SK-N-SH treated with all-trans-retinoic acid at 6 μM for 48 hours (cell line): Measurements from ENCODE around the gene TRABD2B.

Experiments
- ATAC-seq: fragments of 200-7000 bp; cut with Tn5 transposase; 3 replicates; pipeline ENCODE4 v1.9.1; 2020; ENCODE audit warnings: mild to moderate bottlenecking, moderate library complexity
- ARNTL ChIP-seq: fragments of 450-650 bp; formaldehyde crosslinking; IDR thresholded peaks from 2 replicates; pipeline ENCODE4 v1.5.0; 2020; ENCODE audit warnings: low read depth, mild to moderate bottlenecking, moderate library complexity, borderline replicate concordance
- CREB5 ChIP-seq: fragments of 250-450 bp; sonication (Bioruptor Pico); IDR thresholded peaks from 2 replicates; pipeline ENCODE4 v1.5.1; 2020; ENCODE audit warnings: low read depth, mild to moderate bottlenecking, moderate library complexity
- CSDC2 ChIP-seq: fragments of 250-450 bp; sonication (Bioruptor Pico); IDR thresholded peaks from 2 replicates; pipeline ENCODE4 v1.5.0; 2020; ENCODE audit warnings: mild to moderate bottlenecking, moderate library complexity
- CSRNP3 ChIP-seq: fragments of 250-450 bp; sonication (Bioruptor Pico); IDR thresholded peaks from 2 replicates; pipeline ENCODE4 v1.5.1; 2021; ENCODE audit warnings: mild to moderate bottlenecking, moderate library complexity
- ESRRG ChIP-seq: fragments of 250-450 bp; sonication (Bioruptor Pico); IDR thresholded peaks from 2 replicates; pipeline ENCODE4 v1.6.1; 2021; ENCODE audit warnings: mild to moderate bottlenecking
- GLIS3 ChIP-seq: fragments of 250-450 bp; sonication (Bioruptor Pico); IDR thresholded peaks from 2 replicates; pipeline ENCODE4 v1.5.0; 2020; ENCODE audit warnings: mild to moderate bottlenecking, moderate library complexity
- ISL1 ChIP-seq: fragments of 250-450 bp; sonication (Bioruptor Pico); IDR thresholded peaks from 2 replicates; pipeline ENCODE4 v2.1.2; 2022; ENCODE audit warnings: mild to moderate bottlenecking, moderate library complexity
- OSR1 ChIP-seq: fragments of 250-450 bp; sonication (Bioruptor Pico); IDR thresholded peaks from 2 replicates; pipeline ENCODE4 v1.8.0; 2022; ENCODE audit warnings: moderate library complexity, mild to moderate bottlenecking, inconsistent platforms
- PATZ1 ChIP-seq: fragments of 250-450 bp; sonication (Bioruptor Pico); IDR thresholded peaks from 2 replicates; pipeline ENCODE4 v1.8.0; 2020; ENCODE audit warnings: mild to moderate bottlenecking, moderate library complexity, borderline replicate concordance
- POU6F1 ChIP-seq: fragments of 250-450 bp; sonication (Bioruptor Pico); IDR thresholded peaks from 2 replicates; pipeline ENCODE4 v1.8.0; 2021; ENCODE audit warnings: low read depth, mild to moderate bottlenecking, moderate library complexity, borderline replicate concordance
- PPARA ChIP-seq: fragments of 250-450 bp; sonication (Bioruptor Pico); IDR thresholded peaks from 2 replicates; pipeline ENCODE4 v1.5.0; 2020; ENCODE audit warnings: mild to moderate bottlenecking, borderline replicate concordance
- RARB ChIP-seq: fragments of 250-450 bp; sonication (Bioruptor Pico); IDR thresholded peaks from 2 replicates; pipeline ENCODE4 v1.8.0; 2021; ENCODE audit warnings: mild to moderate bottlenecking, moderate library complexity
- SNAI2 ChIP-seq: fragments of 250-450 bp; sonication (Bioruptor Pico); IDR thresholded peaks from 2 replicates; pipeline ENCODE4 v1.5.0; 2020; ENCODE audit warnings: mild to moderate bottlenecking, moderate library complexity
- TCF4 ChIP-seq: fragments of 250-450 bp; sonication (Bioruptor Pico); IDR thresholded peaks from 2 replicates; pipeline ENCODE4 v1.8.0; 2021; ENCODE audit warnings: mild to moderate bottlenecking, moderate library complexity, borderline replicate concordance
- TOX ChIP-seq: fragments of 250-450 bp; sonication (Bioruptor Pico); IDR thresholded peaks from 2 replicates; pipeline ENCODE4 v1.8.0; 2021; ENCODE audit warnings: mild to moderate bottlenecking, moderate library complexity, borderline replicate concordance
- TSHZ2 ChIP-seq: fragments of 250-450 bp; sonication (Bioruptor Pico); IDR thresholded peaks from 2 replicates; pipeline ENCODE4 v1.5.0; 2020; ENCODE audit warnings: mild to moderate bottlenecking, moderate library complexity
- ZC3H10 ChIP-seq: fragments of 250-450 bp; sonication (Bioruptor Pico); IDR thresholded peaks from 2 replicates; pipeline ENCODE4 v1.5.1; 2021; ENCODE audit warnings: mild to moderate bottlenecking, moderate library complexity
- ZFP3 ChIP-seq: fragments of 250-450 bp; sonication (Bioruptor Pico); IDR thresholded peaks from 2 replicates; pipeline ENCODE4 v1.5.0; 2020; ENCODE audit warnings: mild to moderate bottlenecking, moderate library complexity
- ZFP30 ChIP-seq: fragments of 450-650 bp; formaldehyde crosslinking; IDR thresholded peaks from 2 replicates; pipeline ENCODE4 v1.5.0; 2022; ENCODE audit warnings: mild to moderate bottlenecking, moderate library complexity
- ZNF565 ChIP-seq: fragments of 450-650 bp; formaldehyde crosslinking; conservative IDR thresholded peaks from 2 replicates; pipeline ENCODE4 v1.5.0; 2020; ENCODE audit warnings: low read depth, mild to moderate bottlenecking, moderate library complexity
- ZNF70 ChIP-seq: fragments of 450-650 bp; formaldehyde crosslinking; IDR thresholded peaks from 2 replicates; pipeline ENCODE4 v1.5.0; 2020; ENCODE audit warnings: mild to moderate bottlenecking, moderate library complexity
- ZNF8 ChIP-seq: fragments of 450-650 bp; formaldehyde crosslinking; IDR thresholded peaks from 2 replicates; pipeline ENCODE4 v1.5.0; 2020; ENCODE audit warnings: mild to moderate bottlenecking, moderate library complexity

The TRABD2B gene

GRCh38 chr1:47792779-47793178 is 204.4 kb downstream of the TRABD2B start:
- no peak for TF ChIP-seq RARB (CRISPR knock-in tag)
- no peak for TF ChIP-seq TSHZ2 (CRISPR knock-in tag)
- TF ChIP-seq POU6F1 (CRISPR knock-in tag): no peak
- no peak for TF ChIP-seq CREB5
- TF ChIP-seq PPARA (CRISPR knock-in tag): no peak
- TF ChIP-seq CSRNP3 (CRISPR knock-in tag): no peak
- TF ChIP-seq TOX (CRISPR knock-in tag): no peak
- no peak for TF ChIP-seq ZNF565 (CRISPR knock-in tag)
- TF ChIP-seq CSDC2 (CRISPR knock-in tag): no peak
- no peak for TF ChIP-seq GLIS3
- no peak for TF ChIP-seq ZFP3
- TF ChIP-seq ZC3H10 (CRISPR knock-in tag): no peak
- TF ChIP-seq ZNF70 (CRISPR knock-in tag): no peak
- no peak for TF ChIP-seq OSR1 (CRISPR knock-in tag)
- no peak for TF ChIP-seq ZFP30
- no peak for TF ChIP-seq PATZ1
- no peak for TF ChIP-seq TCF4 (CRISPR knock-in tag)
- TF ChIP-seq ESRRG: no peak
- TF ChIP-seq ZNF8 (CRISPR knock-in tag): no peak
- TF ChIP-seq ARNTL (CRISPR knock-in tag): no peak
- ATAC-seq: no peak

- no peak for ATAC-seq
Measured at GRCh38 chr1:47791879-47792608, 205.1 kb downstream of the TRABD2B start.

More at GRCh38 chr1:47791879-47792608, 205.1 kb downstream of the TRABD2B start:
- TF ChIP-seq POU6F1 (CRISPR knock-in tag): no peak
- TF ChIP-seq ZFP30: no peak
- no peak for TF ChIP-seq ISL1 (CRISPR knock-in tag)
- no peak for TF ChIP-seq TCF4 (CRISPR knock-in tag)
- TF ChIP-seq SNAI2: no peak
- TF ChIP-seq ZC3H10 (CRISPR knock-in tag): no peak
- TF ChIP-seq RARB (CRISPR knock-in tag): no peak
- no peak for TF ChIP-seq OSR1 (CRISPR knock-in tag)
- TF ChIP-seq PATZ1: no peak
- no peak for TF ChIP-seq CSRNP3 (CRISPR knock-in tag)
